ENCODE measurements around the gene ELP1. TPM values are rescaled to one million over a fixed set of nuclear protein-coding genes. Genes with fewer than 3 reads are reported as not detected.
"Not testable (repeated sequence)": the region's sequence is repeated elsewhere in the genome, so short reads cannot be mapped to it uniquely, and the experiment has no call there.

Gene ELP1
- total and polyA plus RNA-seq, 2 donors from 2014 or later = 12.9 to 25.2 TPM

DNA sequence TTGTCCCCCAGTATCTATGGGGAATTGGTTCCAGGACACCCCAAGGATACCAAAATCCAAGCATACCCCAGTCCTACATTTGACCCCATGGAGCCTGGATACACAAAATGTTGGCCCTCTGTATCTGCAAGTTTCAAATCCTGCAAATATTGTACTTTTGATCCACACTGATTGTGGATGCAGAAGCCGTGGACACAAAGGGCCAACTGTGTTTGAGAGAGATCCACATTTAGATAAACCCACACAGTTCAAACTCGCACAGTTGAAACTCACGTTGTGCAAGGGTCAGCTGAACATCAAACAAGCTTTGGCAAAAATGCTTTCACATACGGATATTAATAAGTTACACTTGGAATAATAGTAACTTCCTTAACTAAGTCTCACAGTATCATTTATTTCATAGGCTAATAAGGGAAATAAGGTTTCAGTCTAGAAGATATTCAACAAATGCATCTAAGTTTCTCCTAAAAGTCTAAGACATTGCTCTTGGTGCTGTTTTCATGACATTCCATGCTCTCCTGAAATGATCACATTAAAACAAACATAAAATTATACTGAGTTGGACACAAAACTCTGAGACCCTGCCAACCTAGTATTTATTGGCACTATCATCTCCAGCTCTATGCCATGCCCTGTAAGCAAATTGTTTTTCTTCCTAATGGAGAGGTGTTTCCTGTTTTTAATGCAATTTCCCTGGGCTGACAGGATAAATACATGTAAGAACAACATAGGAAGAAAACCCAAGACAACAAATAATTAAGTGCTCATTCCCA, 39.5 kb downstream of the ELP1 start:
- TF ChIP-seq CTCF (IDR thresholded peaks at IDR 0.05; ENCODE audit: borderline replicate concordance, extremely low read depth, insufficient read depth) = no peak
- Histone ChIP-seq H3K9ac (ENCODE audit: low read length in 3 of 3) (no peak overlapping the region), H3K4me3 (ENCODE audit: low read length in 3 of 3) (no peak overlapping the region), H3K36me3 (ENCODE audit: control insufficient read depth in 2 of 3, insufficient read depth in 3 of 3, low read length in 3 of 3) (peaks cover 6 to 70% (median 30%) of the 10 kb centered on the region in 3 donors), H3K4me1 (ENCODE audit: control insufficient read depth in 2 of 3, insufficient read depth in 2 of 3, low read depth in 1 of 3, low read length in 3 of 3) (no peaks in the 10 kb centered on the region), H3K9me3 (ENCODE audit: control insufficient read depth in 2 of 3, insufficient read depth in 1 of 3, low read length in 3 of 3) (no peaks in the 10 kb centered on the region), H3K27ac (ENCODE audit: low read depth in 2 of 2, low read length in 2 of 2) (no peak overlapping the region), H3K27me3 (ENCODE audit: control insufficient read depth, insufficient read depth, low read length) (no peaks in the 10 kb centered on the region)
- intact Hi-C loops (cut with DNase I) = no loop called here
- DNase-seq (no peak), FAIRE-seq (no peak)

DNA sequence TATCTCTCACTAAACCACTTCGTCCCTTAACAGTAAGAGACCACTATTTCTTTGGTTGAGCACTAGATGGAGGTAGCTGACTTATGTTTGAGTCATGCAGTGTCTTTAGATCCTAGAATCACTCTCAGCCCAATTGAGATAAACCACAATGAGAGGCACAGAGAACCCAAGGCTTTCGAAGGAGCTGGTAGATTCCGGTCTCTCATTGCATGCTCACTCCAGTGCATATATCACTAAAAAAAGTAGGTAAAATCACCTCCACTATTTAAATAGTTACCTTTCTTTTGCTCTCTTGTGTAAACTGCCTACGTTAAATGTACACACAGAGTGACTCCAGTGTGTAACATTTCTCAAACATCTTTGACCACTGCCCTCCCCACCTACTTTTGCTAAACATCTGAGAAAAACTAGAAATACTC, 44.3 kb downstream of the ELP1 start:
- Histone ChIP-seq H3K4me1 (ENCODE audit: control insufficient read depth in 2 of 3, insufficient read depth in 2 of 3, low read depth in 1 of 3, low read length in 3 of 3) (no peaks in the 10 kb centered on the region), H3K4me3 (ENCODE audit: low read length in 3 of 3) (no peak overlapping the region), H3K9me3 (ENCODE audit: control insufficient read depth in 2 of 3, insufficient read depth in 1 of 3, low read length in 3 of 3) (no peaks in the 10 kb centered on the region), H3K27ac (ENCODE audit: low read depth in 2 of 2, low read length in 2 of 2) (no peak overlapping the region), H3K36me3 (ENCODE audit: control insufficient read depth in 2 of 3, insufficient read depth in 3 of 3, low read length in 3 of 3) (peaks cover 0 to 55% (median 19%) of the 10 kb centered on the region in 3 donors), H3K9ac (ENCODE audit: low read length in 3 of 3) (no peak overlapping the region), H3K27me3 (ENCODE audit: control insufficient read depth, insufficient read depth, low read length) (no peaks in the 10 kb centered on the region)
- DNase-seq (peak in 1 of 5 donors; percentile 22), FAIRE-seq (no peak)
- intact Hi-C loops (cut with DNase I) = no loop called here
- TF ChIP-seq CTCF (IDR thresholded peaks at IDR 0.05; ENCODE audit: borderline replicate concordance, extremely low read depth, insufficient read depth) = no peak

- H3K4me1 ChIP-seq (ENCODE audit: control insufficient read depth in 2 of 3, insufficient read depth in 2 of 3, low read depth in 1 of 3, low read length in 3 of 3); FAIRE-seq; DNase-seq; H3K9me3 ChIP-seq (ENCODE audit: control insufficient read depth in 2 of 3, insufficient read depth in 1 of 3, low read length in 3 of 3); H3K27ac ChIP-seq (ENCODE audit: low read depth in 2 of 2, low read length in 2 of 2); H3K27me3 ChIP-seq (ENCODE audit: control insufficient read depth, insufficient read depth, low read length); H3K4me3 ChIP-seq (ENCODE audit: low read length in 3 of 3); H3K9ac ChIP-seq (ENCODE audit: low read length in 3 of 3); intact Hi-C loops (cut with DNase I): not testable (repeated sequence)
- peaks cover 0 to 28% (median 8%) of the 10 kb centered on the region in 3 donors for H3K36me3 ChIP-seq (ENCODE audit: control insufficient read depth in 2 of 3, insufficient read depth in 3 of 3, low read length in 3 of 3)
Measured at GRCh38 chr9:108886594-108887271, 47.2 kb downstream of the ELP1 start.

DNA sequence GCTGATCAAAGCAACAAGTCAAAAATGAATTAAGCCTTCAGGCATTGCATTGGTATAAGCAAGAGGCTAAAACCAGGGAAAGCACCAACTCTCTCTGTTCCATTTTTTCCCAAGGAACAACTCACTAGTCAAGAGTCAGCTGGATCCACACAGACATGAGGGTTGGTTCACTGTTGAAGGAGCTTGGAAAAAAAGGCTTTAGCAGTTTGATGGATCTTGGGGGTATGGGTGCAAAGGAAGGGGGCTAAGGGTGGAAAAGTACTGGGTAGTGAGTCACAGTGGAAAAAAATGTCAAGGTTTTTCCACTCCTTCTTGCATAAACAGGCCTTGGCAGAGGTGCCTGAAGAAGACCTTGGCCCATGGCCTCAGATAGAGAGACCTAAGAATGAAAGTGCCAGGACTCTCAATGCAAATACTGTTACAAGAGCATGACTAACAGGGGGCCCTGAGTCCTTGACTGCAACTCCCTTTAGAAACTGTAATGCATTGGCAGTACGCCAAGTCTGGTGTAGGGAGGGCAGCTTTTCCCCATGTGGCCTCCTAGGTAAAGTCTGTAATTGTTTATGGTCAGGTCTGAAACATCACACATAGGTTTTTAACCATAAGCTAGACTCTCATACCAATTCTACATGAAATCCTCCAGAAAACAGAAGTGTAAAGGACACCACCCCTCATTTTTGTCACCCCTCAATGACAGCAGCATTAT, 48.1 kb downstream of the ELP1 start:
- no peak for FAIRE-seq
- Histone ChIP-seq H3K9me3 (ENCODE audit: control insufficient read depth in 2 of 3, insufficient read depth in 1 of 3, low read length in 3 of 3) (no peaks in the 10 kb centered on the region), H3K27me3 (ENCODE audit: control insufficient read depth, insufficient read depth, low read length) (no peaks in the 10 kb centered on the region), H3K4me3 (ENCODE audit: low read length in 3 of 3) (no peak overlapping the region), H3K36me3 (ENCODE audit: control insufficient read depth in 2 of 3, insufficient read depth in 3 of 3, low read length in 3 of 3) (peaks cover 0 to 21% (median 9%) of the 10 kb centered on the region in 3 donors), H3K27ac (ENCODE audit: low read depth in 2 of 2, low read length in 2 of 2) (no peak overlapping the region), H3K4me1 (ENCODE audit: control insufficient read depth in 2 of 3, insufficient read depth in 2 of 3, low read depth in 1 of 3, low read length in 3 of 3) (no peaks in the 10 kb centered on the region), H3K9ac (ENCODE audit: low read length in 3 of 3) (no peak overlapping the region)
- peak in 2 of 5 donors; percentile 44 to 62 for DNase-seq
- intact Hi-C loops (cut with DNase I) = no loop called here
- TF ChIP-seq CTCF (IDR thresholded peaks at IDR 0.05; ENCODE audit: borderline replicate concordance, extremely low read depth, insufficient read depth) = no peak

Measured in kidney (tissue), 14 donors.